ENCODE measurements around the gene CAPN15.

DNA sequence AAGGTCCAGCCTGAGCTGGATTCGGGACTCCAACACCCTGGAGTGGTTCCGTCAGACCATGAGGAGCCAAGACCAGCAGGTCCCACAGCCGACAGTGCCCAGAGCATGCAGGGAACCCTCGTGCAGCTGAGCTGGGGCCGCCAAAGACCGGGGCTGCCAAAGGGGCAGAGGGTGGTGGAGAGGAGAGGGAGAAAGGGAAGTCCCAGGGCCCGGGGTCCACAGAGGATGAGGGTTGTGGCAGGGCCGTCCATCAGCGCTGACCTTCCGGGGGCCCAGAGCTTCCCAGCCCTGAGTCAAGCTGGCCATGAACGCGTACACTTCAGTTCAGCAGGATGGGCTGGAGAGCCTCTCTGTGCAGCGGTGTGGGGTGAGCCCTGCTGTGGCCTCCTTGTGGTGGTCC is 6.7 kb upstream of the CAPN15 start:
- TF ChIP-seq, protein P1, sequence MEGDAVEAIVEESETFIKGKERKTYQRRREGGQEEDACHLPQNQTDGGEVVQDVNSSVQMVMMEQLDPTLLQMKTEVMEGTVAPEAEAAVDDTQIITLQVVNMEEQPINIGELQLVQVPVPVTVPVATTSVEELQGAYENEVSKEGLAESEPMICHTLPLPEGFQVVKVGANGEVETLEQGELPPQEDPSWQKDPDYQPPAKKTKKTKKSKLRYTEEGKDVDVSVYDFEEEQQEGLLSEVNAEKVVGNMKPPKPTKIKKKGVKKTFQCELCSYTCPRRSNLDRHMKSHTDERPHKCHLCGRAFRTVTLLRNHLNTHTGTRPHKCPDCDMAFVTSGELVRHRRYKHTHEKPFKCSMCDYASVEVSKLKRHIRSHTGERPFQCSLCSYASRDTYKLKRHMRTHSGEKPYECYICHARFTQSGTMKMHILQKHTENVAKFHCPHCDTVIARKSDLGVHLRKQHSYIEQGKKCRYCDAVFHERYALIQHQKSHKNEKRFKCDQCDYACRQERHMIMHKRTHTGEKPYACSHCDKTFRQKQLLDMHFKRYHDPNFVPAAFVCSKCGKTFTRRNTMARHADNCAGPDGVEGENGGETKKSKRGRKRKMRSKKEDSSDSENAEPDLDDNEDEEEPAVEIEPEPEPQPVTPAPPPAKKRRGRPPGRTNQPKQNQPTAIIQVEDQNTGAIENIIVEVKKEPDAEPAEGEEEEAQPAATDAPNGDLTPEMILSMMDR (IDR thresholded peaks at IDR 0.05) = no peak
- no peak for TF ChIP-seq POLR2AphosphoS5 (IDR thresholded peaks at IDR 0.05)

Measured in gastroesophageal sphincter (tissue), 3 donors.